HEK293T (cell line): ENCODE data around the gene SLC28A3.

Source experiments
- BHLHE40 ChIP-seq: fragments of 450-650 bp; IDR thresholded peaks from 2 replicates; pipeline ENCODE4 v1.6.1; 2016; ENCODE audit warnings: mild to moderate bottlenecking, moderate library complexity, borderline replicate concordance
- ELF4 ChIP-seq: fragments of 450-650 bp; IDR thresholded peaks from 2 replicates; pipeline ENCODE4 v1.6.1; 2017; ENCODE audit warnings: antibody characterized with exemption
- FOXA1 ChIP-seq: fragments of 450-650 bp; IDR thresholded peaks from 2 replicates; pipeline ENCODE4 v1.6.1; 2016; ENCODE audit warnings: mild to moderate bottlenecking
- FOXM1 ChIP-seq: fragments of 450-650 bp; IDR thresholded peaks from 2 replicates; pipeline ENCODE4 v1.6.1; 2017; ENCODE audit warnings: mild to moderate bottlenecking, borderline replicate concordance
- HDGF ChIP-seq: fragments of 450-650 bp; IDR thresholded peaks from 2 replicates; pipeline ENCODE4 v1.6.1; 2017; ENCODE audit warnings: antibody characterized with exemption, borderline replicate concordance
- LEF1 ChIP-seq: fragments of 450-650 bp; IDR thresholded peaks from 2 replicates; pipeline ENCODE4 v1.6.1; 2017; ENCODE audit warnings: mild to moderate bottlenecking, borderline replicate concordance
- TARDBP ChIP-seq: fragments of 450-650 bp; IDR thresholded peaks from 2 replicates; pipeline ENCODE4 v1.6.1; 2016
- ZNF384 ChIP-seq: fragments of 450-650 bp; IDR thresholded peaks from 2 replicates; pipeline ENCODE4 v1.6.1; 2016

- no peak for TF ChIP-seq FOXM1
- TF ChIP-seq FOXA1: no peak
- no peak for TF ChIP-seq ZNF384
- TF ChIP-seq TARDBP: no peak
- no peak for TF ChIP-seq LEF1
- no peak for TF ChIP-seq BHLHE40
- no peak for TF ChIP-seq ELF4
- TF ChIP-seq HDGF: no peak
Measured at GRCh38 chr9:84258371-84258770, 82.2 kb downstream of the SLC28A3 start.
